Peyer's patch (tissue), 4 donors: ENCODE data around the gene LENG9. TPM values are rescaled to one million over a fixed set of nuclear protein-coding genes. Genes with fewer than 3 reads are reported as not detected.
"Not testable (repeated sequence)": the region's sequence is repeated elsewhere in the genome, so short reads cannot be mapped to it uniquely, and the experiment has no call there.

Experiments used
- DNase-seq, 3 donors: peaks; one replicate each; pipeline ENCODE4 v3.0.0-alpha.2; 2017 to 2019
- H3K27ac ChIP-seq, 4 donors: fragments of 200-600 bp; sonication (generic); one replicate each; pipeline ENCODE4 v1.5.1; 2016 to 2019
- H3K27me3 ChIP-seq, 2 donors: fragments of 200-600 bp; sonication (generic); one replicate each; pipeline ENCODE4 v1.5.1; 2019
- H3K36me3 ChIP-seq, 3 donors: fragments of 200-600 bp; sonication (generic); one replicate each; pipeline ENCODE4 v1.5.1; 2016 to 2019
- H3K4me1 ChIP-seq, 4 donors: fragments of 200-600 bp; sonication (generic); one replicate each; pipeline ENCODE4 v1.5.1; 2016 to 2019
- H3K4me3 ChIP-seq, 4 donors: fragments of 200-600 bp; sonication (generic); 1 replicate in 3 of 4; 2 replicates in 1 of 4; pipeline ENCODE4 v1.5.1; 2016 to 2019; ENCODE audit warnings: mild to moderate bottlenecking in 1 of 4
- H3K9me3 ChIP-seq, 4 donors: fragments of 200-600 bp; sonication (generic); one replicate each; pipeline ENCODE4 v1.5.1; 2016 to 2019; ENCODE audit warnings: mild to moderate bottlenecking in 1 of 4
- CTCF ChIP-seq, 6 experiments: fragments of 450-650 bp in 4 of 6; fragments of 200-600 bp in 2 of 6; sonication (generic) in 1 of 6; IDR thresholded peaks; one replicate each; pipeline ENCODE4 v1.5.1; 2017 to 2019; ENCODE audit warnings: antibody characterized with exemption in 6 of 6, mild to moderate bottlenecking in 3 of 6, moderate library complexity in 1 of 6
- POLR2A ChIP-seq, 2 donors: fragments of 450-650 bp; IDR thresholded peaks; one replicate each; pipeline ENCODE4 v1.5.1; 2017; ENCODE audit warnings: antibody characterized with exemption in 2 of 2, mild to moderate bottlenecking in 2 of 2, moderate library complexity in 2 of 2
- total RNA-seq, 4 donors: library from RNA; depleted of rRNA; stranded (reverse); fragments of >200 nt; gene quantifications; one replicate each; pipeline ENCODE4 v1.1.0, GENCODE V29; 2016

Gene LENG9
- 10 to 100 TPM; 11.0 to 18.9 (median 15.8) TPM for total RNA-seq

DNA sequence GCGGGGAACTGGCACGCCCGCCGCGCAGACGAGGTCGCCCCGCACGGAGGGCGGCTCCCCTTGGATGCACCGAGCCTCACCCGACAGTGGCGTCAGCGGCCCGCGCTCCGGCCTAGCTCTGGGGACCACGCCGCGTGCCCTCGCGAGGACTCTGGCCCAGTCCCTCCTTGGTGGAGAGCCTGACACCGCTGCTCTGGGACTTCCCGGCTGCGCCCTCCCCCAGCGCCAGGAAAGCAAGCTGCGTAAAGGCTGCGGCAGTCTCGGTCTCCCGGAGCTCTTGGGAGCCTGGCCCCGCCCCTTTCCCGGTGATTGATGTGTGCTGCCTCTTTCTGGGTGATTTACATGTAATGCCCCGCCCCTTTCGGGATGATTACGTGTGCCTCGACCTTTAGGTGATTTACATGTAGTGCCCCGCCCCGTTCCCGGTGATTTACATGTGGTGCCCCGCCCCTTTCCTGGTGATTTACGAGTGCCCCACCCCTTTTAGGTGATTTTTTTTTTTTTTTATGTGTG is at the start of gene LENG9:
TSS of gene LENG9 (minus strand) at position 248 of the 513 bp plus-strand sequence. CDS start 252 bp downstream, outside the sequence.
- Histone ChIP-seq H3K36me3 (peaks cover 0 to 35% (median 0%) of the 10 kb centered on the region in 3 donors), H3K27ac (peak within 1 kb of the TSS; percentile 95 to 100 (median 98)), H3K4me1 (peaks cover 3 to 56% (median 14%) of the 10 kb centered on the region in 4 donors), H3K27me3 (no peaks in the 10 kb centered on the region), H3K4me3 (peak within 1 kb of the TSS; percentile 61 to 78 (median 70)), H3K9me3 (peaks cover 0 to 3% (median 0%) of the 10 kb centered on the region in 4 donors)
- DNase-seq = peak; percentile 99 to 100 (median 99)
- TF ChIP-seq CTCF (IDR thresholded peaks at IDR 0.05) (peak in 1 of 6 experiments; percentile 4), POLR2A (IDR thresholded peaks at IDR 0.05) (peak; percentile 89 to 98)

DNA sequence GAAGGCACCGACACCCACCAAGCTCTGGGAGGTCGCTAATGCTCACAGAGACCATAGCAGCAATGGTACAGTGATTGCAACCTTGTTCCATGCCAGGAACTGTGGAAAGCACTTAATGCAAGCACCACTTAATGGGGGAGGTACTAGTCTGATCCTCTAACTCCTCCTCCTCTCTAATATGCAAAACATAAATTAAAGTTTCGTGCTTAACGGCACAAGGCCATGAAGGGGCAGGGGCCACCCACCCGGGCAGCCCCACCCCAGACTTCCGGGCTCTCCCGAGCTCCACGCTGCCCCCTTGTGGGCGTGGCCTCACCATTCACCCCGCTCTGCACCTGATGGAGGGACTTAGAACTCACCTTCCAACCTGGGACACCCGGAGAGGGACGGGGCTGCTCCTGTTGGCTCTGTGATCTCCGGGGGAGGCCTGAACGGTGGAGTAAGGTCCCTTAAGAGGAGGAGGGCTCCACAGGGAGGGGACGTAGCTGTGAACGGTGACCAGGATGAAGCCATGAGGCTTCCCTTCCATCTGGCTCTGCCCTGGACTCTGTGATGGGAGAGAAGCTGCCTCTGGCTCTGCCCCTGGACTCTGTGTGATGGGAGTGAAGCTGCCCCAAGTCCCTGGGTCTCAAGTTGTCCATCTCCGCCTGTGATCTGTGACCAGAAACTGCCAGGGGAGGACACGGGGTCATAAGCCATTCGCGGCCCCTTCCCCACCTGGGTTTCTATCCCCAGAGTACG is 45.8 kb upstream of the LENG9 start:
- not testable (repeated sequence) for H3K9me3 ChIP-seq, H3K27me3 ChIP-seq, H3K4me3 ChIP-seq, H3K27ac ChIP-seq, DNase-seq, H3K4me1 ChIP-seq, H3K36me3 ChIP-seq

DNA sequence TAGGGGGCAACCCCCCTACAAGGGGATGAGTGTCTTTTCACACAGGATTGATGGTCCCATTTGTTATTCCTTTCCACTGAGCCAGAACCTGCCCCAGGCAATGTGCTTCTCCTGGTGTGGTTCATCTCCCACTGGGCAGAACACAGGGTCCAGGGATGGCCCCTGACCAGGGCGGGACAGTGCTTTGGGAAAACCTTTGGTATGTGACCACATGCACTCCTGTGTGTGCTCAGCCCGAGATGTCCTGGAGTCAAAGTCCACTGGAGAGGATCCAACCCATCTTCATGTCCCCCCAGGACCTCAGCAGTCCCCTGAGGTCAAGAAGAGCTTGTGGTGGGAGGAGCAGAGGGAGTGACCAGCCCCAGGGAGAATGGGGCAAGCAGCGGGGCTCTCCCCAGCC is 44.9 kb upstream of the LENG9 start:
- DNase-seq = not testable (repeated sequence)

DNA sequence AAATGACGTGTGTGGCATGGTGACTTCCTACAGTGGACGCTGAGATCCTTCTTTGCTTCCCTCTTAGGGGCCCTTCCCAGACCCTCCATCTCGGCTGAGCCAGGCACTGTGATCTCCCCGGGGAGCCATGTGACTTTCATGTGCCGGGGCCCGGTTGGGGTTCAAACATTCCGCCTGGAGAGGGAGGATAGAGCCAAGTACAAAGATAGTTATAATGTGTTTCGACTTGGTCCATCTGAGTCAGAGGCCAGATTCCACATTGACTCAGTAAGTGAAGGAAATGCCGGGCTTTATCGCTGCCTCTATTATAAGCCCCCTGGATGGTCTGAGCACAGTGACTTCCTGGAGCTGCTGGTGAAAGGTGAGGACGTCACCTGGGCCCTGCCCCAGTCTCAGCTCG is 44.2 kb upstream of the LENG9 start:
- H3K27me3 ChIP-seq = no peaks in the 10 kb centered on the region
- no peaks in the 10 kb centered on the region for H3K9me3 ChIP-seq
- no peak overlapping the region for H3K27ac ChIP-seq
- H3K4me1 ChIP-seq = no peaks in the 10 kb centered on the region
- no peak overlapping the region for H3K4me3 ChIP-seq
- DNase-seq = no peak
- no peaks in the 10 kb centered on the region for H3K36me3 ChIP-seq
- TF ChIP-seq CTCF (IDR thresholded peaks at IDR 0.05) (no peak), POLR2A (IDR thresholded peaks at IDR 0.05) (no peak)

More for the DNA sequence above, 44.9 kb upstream of the LENG9 start:
- not testable (repeated sequence) for H3K36me3 ChIP-seq, H3K4me3 ChIP-seq, H3K9me3 ChIP-seq, H3K27me3 ChIP-seq, H3K27ac ChIP-seq, H3K4me1 ChIP-seq

- not testable (repeated sequence) for H3K27ac ChIP-seq, H3K36me3 ChIP-seq, H3K9me3 ChIP-seq, H3K4me1 ChIP-seq, DNase-seq, H3K27me3 ChIP-seq, H3K4me3 ChIP-seq
Observed at GRCh38 chr19:54507038-54507717, 43.6 kb upstream of the LENG9 start.

GRCh38 chr19:54506079-54506478 is 42.5 kb upstream of the LENG9 start:
- no peak overlapping the region for H3K4me3 ChIP-seq
- no peaks in the 10 kb centered on the region for H3K36me3 ChIP-seq
- no peak for DNase-seq
- no peaks in the 10 kb centered on the region for H3K9me3 ChIP-seq
- no peak overlapping the region for H3K27ac ChIP-seq
- no peak for TF ChIP-seq POLR2A (IDR thresholded peaks at IDR 0.05)
- no peaks in the 10 kb centered on the region for H3K27me3 ChIP-seq
- H3K4me1 ChIP-seq = no peaks in the 10 kb centered on the region

- H3K4me3 ChIP-seq, H3K4me1 ChIP-seq, H3K36me3 ChIP-seq, H3K27ac ChIP-seq, DNase-seq, H3K27me3 ChIP-seq, H3K9me3 ChIP-seq: not testable (repeated sequence)
Observed at GRCh38 chr19:54505542-54505941, 42.0 kb upstream of the LENG9 start.

DNA sequence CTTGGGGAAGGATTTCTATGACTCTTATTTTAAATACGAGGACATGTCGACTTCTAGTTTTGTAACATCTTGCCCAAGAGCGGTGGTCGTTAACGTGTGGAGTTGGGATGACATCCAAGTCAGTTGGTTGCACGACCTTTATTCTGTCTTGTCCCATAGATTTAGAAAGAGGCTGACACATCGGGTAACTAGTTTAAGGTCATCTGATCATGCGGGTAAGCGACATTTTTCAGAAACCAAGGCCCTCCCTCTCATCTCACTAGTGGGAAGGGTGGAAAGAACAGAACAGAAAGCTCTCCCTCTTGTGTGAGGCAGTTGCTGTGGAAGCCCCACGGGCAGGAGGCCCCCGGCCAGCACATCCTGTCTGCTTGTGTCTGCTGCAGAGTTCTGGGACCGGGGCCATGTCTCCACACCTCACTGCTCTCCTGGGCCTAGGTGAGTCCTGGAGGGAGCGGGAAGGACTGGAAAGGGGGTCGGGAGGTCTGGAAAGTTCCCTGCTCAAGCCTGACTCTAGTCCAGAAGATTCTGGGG is 39.0 kb upstream of the LENG9 start, which contains the start of gene LAIR2:
TSS of gene LAIR2 (plus strand) at position 314 of the 531 bp plus-strand sequence. CDS start at position 402, 88 bp downstream.
- no peak within 1 kb of the TSS for H3K4me3 ChIP-seq

GRCh38 chr19:54498451-54498772 is 34.8 kb upstream of the LENG9 start:
- not testable (repeated sequence) for H3K36me3 ChIP-seq

More for the DNA sequence above, 39.0 kb upstream of the LENG9 start, which contains the start of gene LAIR2:
- Histone ChIP-seq H3K4me1 (no peaks in the 10 kb centered on the region), H3K9me3 (no peaks in the 10 kb centered on the region), H3K36me3 (no peaks in the 10 kb centered on the region), H3K27me3 (no peaks in the 10 kb centered on the region), H3K27ac (no peak within 1 kb of the TSS)
- DNase-seq = no peak
- TF ChIP-seq POLR2A (IDR thresholded peaks at IDR 0.05) (no peak), CTCF (IDR thresholded peaks at IDR 0.05) (no peak)

GRCh38 chr19:54497747-54498450 is 34.3 kb upstream of the LENG9 start:
- not testable (repeated sequence) for H3K27ac ChIP-seq, H3K9me3 ChIP-seq, H3K27me3 ChIP-seq, H3K4me3 ChIP-seq, H3K4me1 ChIP-seq, DNase-seq, H3K36me3 ChIP-seq

More at GRCh38 chr19:54498451-54498772, 34.8 kb upstream of the LENG9 start:
- not testable (repeated sequence) for DNase-seq, H3K4me3 ChIP-seq, H3K27ac ChIP-seq, H3K27me3 ChIP-seq, H3K4me1 ChIP-seq, H3K9me3 ChIP-seq
